DMS79 treated with DMSO at 0.1 percent for 48 hours (cell line): ENCODE results near the gene GPATCH4.
"Not testable (repeated sequence)": the region's sequence is repeated elsewhere in the genome, so short reads cannot be mapped to it uniquely, and the experiment has no call there.

Experiments used
- DNase-seq: peaks from one replicate; lab custom pipeline; 2025; lab: John Stamatoyannopoulos, UW

Gene GPATCH4

DNA sequence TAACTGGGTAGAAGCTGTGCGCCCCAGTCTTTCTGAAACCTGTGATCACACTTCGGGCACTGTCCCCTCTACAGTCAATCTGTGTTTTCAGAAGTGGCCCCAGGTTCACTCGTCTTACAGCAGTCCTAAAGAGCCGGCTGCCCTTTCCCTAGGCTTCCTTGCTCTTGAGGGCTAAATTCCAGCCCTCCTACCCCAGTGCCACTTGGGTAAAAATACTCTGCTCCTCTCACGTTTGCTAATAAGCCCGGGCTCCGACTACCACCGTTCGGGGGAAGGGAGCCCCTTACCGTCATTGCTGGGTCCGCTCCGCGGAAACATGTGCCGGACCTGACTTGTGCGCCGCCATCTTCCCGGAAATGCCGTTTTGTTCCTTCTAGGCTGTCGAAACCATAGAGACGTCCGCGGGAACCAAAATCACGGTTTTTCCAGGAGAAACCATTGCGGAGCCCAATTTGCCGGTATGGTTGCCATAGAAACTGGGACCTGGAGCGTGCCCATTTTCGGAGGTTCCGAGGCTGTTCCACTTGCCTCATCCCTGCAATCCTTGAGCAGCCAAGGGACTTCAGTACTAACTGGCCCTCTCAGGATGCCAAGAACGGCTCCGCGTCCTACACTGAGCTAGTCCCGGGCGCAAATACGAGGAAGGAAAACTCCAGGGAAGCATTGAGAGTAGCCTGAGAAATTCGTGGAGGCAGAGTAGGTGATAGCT, at the start of gene GPATCH4:
TSS of gene GPATCH4 (minus strand) at position 358 of the 709 bp plus-strand sequence.
- DNase-seq = peak; percentile 81

DNA sequence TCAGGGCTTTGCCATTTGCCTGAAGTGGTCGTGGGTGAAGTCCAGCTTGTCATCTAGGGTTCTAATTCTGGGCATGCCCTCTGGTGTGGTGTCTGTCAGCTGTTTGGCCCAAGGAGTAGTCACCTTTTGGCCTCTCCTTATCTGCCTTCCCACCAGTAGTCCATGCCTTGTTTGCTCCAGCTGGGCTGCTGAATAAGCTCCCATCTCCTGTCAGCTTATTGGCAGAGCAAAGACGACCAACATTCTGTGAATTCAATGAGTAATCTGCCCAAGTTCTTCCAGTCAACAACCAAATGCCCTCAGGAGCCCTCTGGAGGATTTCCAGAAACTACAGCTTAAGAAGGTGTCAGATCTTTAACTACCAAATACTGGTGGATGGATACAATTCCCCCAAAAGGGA, 47.7 kb upstream of the GPATCH4 start:
- no peak for DNase-seq

DNA sequence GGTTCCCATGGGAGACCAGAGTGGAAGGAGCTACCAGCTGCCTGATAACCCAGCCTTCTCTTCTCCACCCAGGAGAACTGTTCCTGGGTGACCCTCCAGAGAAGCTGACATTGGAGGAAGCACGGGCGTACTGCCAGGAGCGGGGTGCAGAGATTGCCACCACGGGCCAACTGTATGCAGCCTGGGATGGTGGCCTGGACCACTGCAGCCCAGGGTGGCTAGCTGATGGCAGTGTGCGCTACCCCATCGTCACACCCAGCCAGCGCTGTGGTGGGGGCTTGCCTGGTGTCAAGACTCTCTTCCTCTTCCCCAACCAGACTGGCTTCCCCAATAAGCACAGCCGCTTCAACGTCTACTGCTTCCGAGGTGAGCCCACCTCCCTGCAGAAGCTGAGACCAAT, 47.2 kb upstream of the GPATCH4 start:
- DNase-seq = no peak

DNA sequence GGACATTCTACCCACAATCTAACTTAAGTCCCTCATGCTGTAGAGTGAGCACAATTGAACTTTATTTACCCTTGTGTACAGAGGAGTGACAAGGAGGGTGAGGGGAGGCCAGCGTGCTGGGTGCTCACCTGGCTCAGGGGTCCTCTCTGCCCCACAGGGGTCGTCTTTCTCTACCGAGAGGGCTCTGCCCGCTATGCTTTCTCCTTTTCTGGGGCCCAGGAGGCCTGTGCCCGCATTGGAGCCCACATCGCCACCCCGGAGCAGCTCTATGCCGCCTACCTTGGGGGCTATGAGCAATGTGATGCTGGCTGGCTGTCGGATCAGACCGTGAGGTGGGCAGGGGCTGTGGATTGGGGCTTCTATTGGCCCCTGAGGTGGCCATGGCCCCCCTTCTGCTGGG, 46.1 kb upstream of the GPATCH4 start:
- no peak for DNase-seq

DNA sequence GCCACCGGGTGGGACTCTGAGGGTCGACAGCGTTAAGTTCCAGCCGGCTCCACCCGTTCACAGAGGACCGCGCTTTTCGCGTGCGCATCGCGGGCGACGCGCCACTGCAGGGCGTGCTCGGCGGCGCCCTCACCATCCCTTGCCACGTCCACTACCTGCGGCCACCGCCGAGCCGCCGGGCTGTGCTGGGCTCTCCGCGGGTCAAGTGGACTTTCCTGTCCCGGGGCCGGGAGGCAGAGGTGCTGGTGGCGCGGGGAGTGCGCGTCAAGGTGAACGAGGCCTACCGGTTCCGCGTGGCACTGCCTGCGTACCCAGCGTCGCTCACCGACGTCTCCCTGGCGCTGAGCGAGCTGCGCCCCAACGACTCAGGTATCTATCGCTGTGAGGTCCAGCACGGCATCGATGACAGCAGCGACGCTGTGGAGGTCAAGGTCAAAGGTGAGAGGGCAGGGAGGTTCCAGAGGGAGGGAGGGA, 45.5 kb upstream of the GPATCH4 start:
- no peak for DNase-seq

DNA sequence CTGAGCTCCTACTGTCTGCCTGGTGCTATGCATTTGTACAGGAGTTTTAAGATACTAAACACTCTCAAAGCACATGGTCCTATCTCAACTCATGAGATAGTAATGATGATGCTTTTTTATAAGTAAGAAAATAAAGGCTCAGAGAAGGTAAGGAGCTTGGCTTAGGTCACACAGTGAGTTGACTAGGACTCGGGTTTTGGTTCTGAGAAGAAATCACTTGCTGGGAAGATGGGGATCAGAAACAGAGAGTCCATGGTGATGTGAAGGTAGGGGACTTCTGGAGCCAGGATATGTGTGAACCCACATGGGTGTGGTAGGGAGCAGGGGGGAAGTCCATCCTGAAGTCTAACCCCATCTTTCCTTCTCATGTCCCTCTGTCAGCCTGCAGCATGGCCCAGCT, 44.4 kb upstream of the GPATCH4 start:
- DNase-seq = no peak

DNA sequence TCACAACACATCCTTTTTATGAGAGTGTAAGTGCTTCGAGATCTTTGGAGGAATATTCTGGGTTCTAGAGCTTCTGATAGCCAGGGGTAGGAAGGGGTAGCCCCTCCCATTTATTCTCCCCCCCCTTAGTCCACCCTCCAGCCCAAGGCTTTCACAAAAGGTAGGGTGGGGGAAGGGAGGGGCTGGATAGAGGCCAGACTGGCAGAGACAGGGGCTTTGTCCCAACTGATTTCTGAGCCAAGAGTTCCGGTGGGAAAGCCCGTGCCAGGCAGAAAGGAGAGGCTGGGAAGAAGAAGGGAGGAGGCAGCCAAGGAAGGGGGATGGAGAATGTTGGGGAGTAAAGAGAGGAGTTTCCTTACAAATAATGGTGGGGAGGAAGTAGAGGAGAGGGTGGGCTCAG, 43.8 kb upstream of the GPATCH4 start:
- DNase-seq = no peak

DNA sequence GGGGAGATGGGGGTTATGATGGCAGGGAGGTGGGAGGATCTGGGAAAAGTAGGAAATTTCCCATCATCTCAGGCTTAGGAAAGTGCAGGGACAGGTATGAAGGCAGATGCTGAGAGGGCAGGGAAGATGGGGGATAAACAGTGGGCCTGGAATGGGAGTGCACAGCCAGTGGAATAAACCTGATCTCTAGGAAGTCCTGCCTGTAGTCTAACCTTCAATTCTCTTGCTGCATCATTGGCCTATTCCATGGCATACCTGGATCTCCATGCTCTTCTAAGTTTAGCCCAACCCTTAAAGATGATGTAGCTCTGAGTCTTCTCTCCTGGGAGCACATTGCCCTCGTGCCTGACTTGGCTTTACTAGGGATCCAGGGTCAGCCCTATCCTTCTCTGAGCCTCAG, 43.4 kb upstream of the GPATCH4 start:
- DNase-seq = no peak

DNA sequence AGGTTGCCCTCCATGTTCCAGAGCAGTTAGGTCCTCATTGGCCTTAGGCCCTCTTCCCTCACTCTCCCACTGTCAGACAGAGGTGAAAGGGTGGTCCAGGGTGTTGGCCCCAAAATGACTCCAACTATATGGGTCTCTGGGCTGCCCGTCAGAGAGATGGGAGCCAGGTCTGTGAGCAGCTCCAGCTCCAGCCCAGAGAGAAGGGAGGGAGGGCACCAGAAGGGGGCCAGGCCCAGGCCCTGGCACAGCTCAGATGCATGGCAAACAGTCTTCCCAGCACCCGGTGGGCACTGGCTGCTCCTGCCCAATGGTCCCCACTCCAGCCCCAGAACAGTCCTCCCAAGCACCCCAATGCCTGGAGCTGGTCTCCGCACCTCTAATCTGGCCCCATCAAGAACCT, 42.9 kb upstream of the GPATCH4 start:
- no peak for DNase-seq

DNA sequence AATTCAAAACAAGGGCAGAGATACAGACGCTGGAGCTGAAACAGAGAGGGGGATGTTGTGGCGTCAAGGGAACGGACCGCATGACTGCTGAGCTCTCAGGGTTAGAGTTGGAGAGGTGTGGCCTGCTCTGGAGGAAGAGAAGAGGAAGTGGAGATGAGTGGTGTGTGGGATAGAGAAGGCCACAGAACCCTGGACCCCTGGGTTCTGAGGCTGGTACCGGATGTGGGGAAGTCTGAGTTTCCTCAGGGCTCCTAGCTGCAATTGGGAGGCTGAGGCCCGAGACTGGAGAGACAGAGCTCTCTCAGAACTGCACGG, 42.5 kb upstream of the GPATCH4 start:
- no peak for DNase-seq

DNA sequence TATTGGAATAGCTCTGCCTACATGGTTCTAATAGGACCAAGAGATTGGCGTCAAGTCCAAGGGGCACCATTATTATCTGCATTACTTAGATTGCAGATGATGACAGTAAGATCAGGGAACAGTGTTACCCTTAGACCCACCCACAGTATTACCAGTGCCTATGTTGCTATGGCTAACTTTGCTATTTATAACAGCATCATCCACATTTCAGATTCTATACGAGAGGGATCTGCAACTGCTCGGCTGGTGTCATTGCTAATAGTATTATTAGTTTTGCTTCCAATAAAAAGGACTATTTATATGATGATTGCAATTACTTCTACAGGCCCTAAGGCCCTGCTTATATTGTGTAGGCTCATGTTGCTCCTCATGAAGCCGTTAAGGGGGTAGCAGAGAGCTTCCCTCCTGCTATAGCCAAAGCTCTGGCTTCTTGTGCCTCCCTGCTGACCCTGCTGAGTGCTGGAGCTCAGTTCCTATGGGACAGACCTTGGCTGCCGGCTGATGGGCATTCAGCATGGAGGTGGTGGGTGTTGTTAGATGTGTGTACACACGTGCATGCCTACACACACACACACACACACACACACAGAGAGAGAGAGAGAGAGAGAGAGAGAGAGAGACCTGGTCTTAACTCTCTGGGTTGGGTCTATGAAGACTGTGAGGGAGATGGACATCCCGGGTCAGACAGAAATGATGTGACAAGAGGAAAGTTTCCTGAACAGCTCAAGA, 41.9 kb upstream of the GPATCH4 start:
- no peak for DNase-seq

DNA sequence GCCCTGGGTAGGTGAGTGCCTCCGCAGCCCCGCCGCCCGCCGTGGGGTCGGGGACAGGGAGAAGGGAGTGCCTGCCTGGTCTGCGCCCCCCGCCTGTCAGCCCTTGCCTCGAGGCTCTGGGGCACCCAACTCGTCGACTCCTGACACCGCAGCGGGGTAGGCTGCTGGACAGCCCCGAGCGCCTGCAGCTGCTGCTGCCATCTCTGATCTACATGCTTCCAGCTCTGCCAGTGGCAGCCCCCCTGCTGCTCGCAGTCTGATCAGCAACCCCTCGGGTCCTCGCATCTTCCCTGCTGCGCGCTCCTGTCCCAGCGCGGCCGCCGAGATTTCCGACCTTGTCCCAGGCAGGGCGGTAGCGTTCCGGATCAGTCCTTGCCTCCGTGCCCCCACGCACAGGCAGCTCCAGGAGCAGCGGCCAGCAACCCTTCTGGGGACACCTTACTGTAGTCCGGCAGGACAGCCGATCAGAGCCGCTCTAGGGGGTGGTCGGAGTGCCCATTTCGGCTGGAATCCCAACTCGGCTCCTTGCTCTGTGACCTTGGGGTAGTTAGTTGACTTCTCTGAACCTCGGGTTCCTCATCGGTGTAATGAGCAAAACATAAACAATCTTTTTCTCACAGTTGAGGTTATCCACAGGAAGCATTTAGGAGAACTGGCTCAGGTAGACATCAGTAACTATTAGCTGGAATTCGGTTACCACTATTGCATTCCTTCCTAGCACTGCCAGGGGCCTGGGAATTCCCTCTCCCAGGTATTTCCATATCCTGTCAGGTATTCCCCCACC, 41.2 kb upstream of the GPATCH4 start:
- DNase-seq = no peak

DNA sequence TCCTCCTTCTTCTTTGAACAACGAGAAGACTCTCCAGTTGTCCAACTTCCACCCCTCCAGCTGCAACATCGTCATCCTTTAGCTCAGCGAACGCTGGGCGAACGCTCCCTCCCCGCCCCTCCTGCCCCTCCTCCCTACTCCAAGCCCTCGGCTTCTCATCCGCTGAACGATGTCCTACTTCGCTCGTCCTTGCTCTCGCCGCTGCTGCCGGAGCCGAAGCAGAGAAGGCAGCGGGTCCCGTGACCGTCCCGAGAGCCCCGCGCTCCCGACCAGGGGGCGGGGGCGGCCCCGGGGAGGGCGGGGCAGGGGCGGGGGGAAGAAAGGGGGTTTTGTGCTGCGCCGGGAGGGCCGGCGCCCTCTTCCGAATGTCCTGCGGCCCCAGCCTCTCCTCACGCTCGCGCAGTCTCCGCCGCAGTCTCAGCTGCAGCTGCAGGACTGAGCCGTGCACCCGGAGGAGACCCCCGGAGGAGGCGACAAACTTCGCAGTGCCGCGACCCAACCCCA, 40.5 kb upstream of the GPATCH4 start, which contains the start of gene BCAN:
TSS of gene BCAN (plus strand) at position 357 of the 504 bp plus-strand sequence. CDS start 3,938 bp downstream, outside the sequence.
- DNase-seq = peak; percentile 27

DNA sequence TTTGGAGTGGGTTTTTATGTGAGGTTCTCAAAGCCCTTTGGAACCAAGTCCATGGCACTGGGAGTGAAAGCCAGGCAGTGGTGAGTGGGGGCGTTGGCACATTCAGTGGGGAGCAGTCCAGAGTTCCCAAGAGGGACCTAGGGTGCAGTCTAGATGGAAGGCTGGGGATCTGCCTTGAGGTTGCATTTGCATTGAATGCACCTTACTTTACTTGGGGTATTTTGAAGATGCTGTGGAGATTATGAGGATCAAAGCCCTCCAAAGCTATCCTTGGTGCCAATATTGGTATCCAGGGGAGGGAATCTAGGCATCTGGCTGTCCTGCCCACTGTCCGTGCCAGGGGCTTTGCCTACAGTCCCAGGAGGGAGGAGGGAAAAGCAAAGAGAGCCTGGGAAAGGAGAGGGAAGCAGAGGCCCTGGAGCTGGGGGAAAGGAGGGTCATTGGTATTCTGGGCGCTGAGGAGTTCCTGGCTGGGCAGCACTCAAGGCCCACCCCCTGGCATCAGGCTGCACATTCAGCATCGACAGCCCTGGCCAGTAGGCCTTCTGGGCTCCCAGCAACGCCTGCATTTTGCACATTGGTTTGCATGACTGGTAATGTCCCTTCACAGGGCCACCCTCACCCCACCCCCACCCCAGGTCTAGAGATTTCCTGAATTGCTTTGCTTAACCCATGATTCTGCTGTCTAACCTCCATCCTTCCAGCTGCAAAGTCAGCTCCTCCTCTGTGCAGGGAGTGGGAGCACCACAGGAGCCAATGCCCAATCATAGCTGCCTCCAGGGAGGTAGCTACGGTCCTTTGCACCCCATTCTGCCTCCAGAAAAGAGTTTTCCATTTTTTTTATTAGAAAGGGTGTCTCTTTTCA, 39.8 kb upstream of the GPATCH4 start:
- DNase-seq = no peak

DNA sequence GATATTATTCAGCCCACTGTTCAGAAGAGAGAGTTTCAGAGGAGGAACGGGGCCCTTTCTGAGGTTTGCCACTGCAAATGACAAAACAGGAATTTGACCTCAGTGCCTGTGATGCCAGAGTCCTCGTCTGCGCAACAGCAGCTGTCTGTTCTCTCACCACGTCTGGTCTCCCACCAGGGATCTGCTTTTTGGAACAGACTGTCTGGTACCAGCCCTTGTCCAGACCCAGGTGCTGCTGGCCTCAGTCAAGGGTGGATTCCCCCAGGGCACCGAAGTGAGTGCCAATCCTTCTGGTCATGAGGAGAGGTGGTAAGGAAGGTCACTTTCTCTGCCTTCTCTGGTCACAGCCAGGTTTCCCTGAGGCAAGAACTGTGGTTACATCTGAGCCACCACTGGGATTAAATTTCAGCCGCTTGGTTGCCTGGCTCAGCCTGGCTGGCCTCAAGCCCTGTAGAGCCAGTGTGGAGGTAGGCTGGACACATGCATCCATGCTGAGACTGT, 38.4 kb upstream of the GPATCH4 start:
- DNase-seq = no peak

DNA sequence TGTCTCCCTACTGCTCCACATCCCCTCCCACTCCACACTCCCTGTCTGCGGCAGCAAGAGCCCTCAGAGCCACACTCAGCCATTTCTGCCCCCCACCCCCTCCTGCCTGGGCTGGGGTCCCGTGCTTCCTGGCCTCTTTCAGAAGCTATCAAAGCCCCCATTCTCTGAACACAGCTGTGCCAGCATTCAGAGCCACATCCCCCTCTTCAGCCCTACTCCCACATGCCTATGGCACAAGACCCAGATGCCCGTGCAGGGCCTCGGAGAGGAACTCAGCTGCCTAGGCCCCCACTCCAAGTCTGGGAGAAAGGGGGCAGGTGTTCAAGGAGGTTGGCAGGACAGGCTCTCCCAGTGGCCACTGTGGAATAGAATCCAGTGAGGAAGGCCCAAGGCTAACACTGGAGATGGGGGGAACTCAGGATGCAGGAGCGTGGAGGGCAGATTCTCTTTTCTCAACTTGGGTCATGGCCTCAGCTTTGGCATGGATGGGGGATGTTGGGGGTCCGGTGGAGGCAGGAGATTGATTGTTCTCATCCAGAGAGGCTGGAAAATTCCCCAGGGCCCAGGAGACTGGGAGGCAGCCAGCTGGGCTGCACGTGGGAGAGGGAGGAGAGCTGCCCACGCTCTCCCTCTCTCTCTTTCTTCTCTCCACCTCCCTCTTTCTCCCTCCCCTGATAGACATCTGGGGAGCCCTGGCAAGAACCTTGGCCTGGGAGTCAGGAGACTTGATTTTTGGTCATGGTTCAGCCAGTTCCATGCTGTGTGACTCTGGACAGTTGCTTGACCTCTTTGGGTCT, 37.1 kb upstream of the GPATCH4 start:
- no peak for DNase-seq

DNA sequence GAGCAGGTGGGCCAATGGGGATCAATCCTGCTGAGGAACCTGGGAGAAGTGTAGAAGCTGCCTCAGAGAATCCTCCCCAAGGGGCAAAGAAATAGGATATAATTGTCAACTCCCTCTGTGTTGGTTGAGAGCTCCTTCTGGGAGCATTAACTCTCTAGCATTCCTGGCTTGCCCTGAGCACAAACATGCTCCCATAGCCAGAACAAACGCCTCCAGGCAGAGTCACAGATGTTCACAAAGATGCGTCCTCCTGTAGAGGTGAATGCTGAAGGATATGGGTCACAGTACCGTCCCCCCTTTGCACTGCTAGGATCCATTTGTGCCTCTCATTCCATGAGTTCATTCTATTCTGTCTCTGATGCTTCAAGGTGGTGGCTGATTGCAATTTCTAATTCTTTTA, 31.1 kb upstream of the GPATCH4 start:
- no peak for DNase-seq

DNA sequence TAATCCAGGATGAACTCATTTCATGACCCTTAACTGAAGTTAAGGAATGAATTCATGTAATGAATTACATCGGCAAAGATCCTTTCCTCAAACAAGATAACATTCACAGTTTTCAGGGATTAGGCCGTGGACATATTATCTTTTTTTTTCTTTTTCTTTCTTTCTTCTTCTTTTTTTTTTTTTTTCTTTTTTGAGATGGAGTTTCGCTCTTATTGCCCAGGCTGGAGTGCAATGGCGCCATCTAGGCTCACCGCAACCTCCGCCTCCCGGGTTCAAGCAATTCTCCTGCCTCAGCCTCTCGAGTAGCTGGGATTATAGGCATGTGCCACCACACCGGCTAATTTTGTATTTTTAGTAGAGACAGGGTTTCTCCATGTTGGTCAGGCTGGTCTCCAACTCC, 29.9 kb upstream of the GPATCH4 start:
- DNase-seq = not testable (repeated sequence)

DNA sequence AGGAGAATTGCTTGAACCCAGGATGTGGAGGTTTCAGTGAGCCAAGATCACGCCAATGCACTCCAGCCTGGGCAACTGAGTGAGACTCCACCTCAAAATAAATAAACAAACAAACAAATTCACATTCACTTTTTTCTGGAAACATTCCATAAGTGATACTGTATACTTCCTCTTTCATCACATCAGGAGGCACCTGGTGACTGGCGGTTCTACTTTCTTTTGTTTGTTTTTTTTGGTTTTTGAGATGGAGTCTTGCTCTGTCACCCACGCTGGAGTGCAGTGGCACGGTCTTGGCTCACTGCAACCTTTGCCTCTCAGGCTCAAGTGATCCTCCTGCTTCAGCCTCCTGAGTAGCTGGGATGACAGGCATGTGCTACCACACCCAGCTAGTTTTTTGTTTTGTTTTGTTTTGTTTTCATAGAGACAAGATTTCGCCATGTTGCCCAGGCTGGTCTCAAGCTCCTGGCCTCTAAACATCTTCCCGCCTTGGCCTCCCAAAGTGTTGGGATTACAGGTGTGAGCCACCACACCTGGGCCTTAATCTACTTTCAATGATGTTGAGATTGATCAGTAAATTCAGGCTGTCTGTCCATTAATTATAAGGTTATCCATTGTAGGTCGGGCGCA, 28.7 kb upstream of the GPATCH4 start:
- DNase-seq = no peak

DNA sequence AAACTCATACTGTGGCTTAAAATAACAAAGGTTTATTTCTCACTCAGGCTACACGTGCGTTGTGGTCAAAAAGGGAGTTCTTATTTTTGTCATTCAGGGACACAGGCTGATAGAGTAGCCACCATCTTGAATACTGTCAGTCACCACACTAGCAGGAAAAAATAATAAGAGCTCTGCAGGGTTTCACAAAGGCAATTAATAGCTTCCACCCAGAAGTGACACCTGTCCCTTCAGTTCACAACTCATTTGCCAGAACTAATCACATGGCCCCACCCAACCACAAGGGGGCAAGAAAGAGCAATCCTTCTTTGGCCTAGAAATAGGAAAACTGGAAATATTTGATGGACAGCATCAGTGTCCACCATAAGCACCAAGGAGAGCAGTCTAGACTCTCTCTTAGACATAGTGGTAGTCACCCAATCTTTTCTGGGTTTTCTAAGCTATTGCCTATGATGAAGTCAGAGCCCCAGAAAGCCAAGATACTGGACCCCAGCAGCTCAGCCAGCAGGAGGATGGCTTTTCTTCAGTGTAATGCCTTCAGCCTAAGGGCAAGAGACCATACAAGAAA, 26.1 kb upstream of the GPATCH4 start:
- no peak for DNase-seq
